LNCAP (cell line): ENCODE data around the gene DNAI4.

Experiments used
- CTCF ChIP-seq: fragments of 450-650 bp; IDR thresholded peaks from 2 replicates; pipeline ENCODE4 v1.5.1; 2017; ENCODE audit warnings: mild to moderate bottlenecking

Gene DNAI4

GRCh38 chr1:66944330-66945274 lies 19.9 kb upstream of the DNAI4 start:
- no peak for TF ChIP-seq CTCF

- TF ChIP-seq CTCF, result no peak
Observed at GRCh38 chr1:66943361-66943969, 18.8 kb upstream of the DNAI4 start.

DNA sequence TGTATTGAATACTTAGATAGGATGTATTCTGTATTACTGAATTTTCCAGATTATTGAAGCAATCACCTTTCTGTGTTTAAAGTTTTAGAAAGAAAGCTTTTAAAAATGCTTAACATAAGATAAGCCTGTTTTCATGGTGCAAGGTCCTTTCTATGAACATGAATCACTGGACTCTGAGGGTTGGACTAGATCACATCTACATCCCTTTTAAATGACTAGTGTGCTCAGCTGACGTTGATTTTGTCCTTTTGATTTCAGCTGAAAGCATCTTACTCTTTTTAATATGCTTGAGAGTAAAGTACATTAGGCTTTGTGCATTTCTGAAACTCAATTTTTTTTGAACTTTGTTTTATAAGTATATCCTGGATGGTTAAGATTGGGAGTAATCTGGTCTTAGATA lies 16.3 kb upstream of the DNAI4 start:
- no peak for TF ChIP-seq CTCF

DNA sequence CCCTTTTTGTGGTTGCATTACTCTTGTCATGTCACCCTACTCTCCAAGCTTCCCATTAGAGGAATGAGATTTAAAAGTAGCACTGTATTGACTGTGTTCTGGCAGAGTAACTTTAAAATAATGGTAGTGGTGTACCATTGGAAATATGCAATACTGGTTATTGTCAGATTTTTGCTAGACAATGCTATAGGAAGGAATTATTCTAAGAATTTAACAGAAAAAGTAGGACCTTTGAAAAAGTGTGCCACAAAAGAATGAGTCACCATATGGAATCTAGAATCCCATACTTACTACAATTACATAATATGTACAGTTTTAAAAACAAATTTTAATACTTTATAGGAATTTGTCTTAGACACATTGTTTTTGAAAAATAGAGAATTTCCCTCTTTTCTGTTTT lies 14.0 kb upstream of the DNAI4 start:
- no peak for TF ChIP-seq CTCF

DNA sequence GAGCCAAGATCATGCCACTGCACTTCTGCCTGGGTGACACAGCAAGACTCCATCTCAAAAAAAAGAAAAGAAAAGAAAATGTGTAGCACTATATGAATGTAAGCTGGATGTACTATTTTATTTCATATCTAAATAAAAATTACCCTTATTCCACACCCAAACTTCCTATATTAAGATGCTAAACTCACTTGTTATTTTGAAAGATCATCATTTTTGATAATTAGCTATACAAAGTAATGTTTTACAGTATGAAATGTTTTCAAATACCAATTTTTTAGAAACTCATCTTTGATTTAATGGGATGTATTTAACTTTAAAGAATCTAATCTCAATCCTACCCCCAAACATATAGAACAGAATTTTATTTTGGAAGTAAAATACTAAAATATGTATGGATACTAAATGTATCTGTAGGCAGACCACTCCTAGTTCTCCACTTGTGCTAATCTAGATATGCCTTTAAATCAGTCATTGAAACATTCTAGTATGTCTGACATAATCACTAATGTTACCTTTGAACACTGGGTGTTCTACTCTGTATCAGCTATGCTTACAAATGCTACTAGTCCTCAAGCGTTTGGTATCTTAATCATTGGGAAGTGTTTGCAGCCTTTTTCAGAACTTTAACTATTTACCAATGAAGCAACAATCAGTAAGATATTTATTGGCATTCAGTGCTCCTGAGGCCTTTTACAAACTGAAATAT lies 13.0 kb upstream of the DNAI4 start:
- TF ChIP-seq CTCF, result no peak

DNA sequence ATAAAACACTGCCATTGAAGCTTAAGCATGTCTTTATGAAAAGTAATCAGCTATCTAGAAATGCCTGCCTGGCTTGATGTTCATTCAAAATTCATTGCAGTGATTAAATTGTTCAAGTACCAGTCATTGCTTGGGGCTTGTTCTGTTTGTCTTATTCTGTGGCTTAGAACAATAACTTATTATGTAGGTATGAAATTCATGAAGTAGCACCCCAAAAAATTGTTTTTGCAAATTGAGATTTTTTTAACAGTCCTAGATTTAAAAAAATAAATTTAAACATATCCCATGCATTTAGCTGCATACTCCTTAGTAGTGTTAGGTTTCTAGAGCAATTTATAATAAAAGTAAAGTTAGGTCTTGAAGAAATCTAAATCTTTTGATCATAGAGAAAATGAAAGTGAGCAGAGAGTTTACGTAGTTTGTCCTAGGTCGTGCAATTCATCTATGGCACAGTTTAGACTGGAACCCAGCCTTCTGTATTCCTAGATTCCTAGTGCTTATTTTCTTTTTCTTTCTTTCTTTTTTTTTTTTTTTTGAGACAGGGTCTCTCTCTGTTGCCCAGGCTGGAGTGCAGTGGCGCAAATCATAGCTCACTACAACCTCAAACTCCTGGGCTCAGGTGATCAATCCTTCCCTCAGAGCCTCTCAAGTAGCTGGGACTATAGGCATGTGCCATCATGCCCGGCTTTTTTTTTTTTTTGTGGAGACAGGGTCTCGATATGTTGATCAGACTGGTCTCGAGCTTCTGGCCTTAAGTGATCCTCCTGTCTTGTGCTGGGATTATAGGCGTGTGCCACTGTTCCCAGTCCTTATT lies 9.4 kb upstream of the DNAI4 start:
- no peak for TF ChIP-seq CTCF

GRCh38 chr1:66932291-66932690 lies 7.6 kb upstream of the DNAI4 start:
- no peak for TF ChIP-seq CTCF
